Ishikawa (cell line): Measurements from ENCODE around the gene MTSS2.

ENCODE experiments used
- EGR1 ChIP-seq: IDR thresholded peaks from 2 replicates; pipeline ENCODE4 v1.6.1; 2012
- TAF1 ChIP-seq: IDR thresholded peaks from 2 replicates; pipeline ENCODE4 v1.6.1; 2012; ENCODE audit warnings: low read depth, mild to moderate bottlenecking
- TF ChIP-seq, protein P1 (sequence below): IDR thresholded peaks from 2 replicates; pipeline ENCODE4 v1.6.1; 2012

DNA sequence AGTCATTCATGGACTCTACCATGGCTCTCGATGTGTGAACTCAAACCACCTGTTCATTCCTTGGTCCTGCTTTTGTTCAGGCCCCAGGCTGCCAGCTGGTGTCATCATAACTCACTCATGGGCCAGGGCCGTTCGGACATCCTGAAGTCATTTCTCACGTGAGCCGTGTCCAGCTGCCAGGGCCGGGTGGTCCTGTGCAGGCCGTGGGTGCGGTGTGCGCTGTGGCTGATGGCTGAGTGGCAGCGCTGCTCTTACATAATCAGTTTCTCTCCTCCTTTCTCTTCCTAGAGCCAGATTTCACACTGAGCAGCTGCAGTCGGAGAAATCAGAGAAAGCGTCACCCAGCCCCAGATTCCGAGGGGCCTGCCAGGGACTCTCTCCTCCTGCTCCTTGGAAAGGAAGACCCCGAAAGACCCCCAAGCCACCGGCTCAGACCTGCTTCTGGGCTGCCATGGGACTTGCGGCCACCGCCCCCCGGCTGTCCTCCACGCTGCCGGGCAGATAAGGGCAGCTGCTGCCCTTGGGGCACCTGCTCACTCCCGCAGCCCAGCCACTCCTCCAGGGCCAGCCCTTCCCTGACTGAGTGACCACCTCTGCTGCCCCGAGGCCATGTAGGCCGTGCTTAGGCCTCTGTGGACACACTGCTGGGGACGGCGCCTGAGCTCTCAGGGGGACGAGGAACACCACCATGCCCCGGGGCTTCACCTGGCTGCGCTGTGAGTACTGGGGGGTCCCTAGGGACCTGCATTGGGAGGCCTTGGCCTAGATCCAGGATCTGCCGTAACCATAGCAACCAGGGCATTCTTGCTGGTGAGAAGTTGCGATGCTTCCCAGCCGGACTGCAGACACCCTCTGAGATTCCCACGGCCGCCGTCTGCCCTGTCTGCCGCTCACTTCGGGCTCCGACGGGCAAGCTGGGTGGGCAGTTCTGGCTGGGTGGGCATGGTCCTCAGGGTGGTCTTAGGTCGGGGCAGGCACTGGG is 39.3 kb downstream of the MTSS2 start, which contains the start of gene IL34:
- TF ChIP-seq, protein P1, sequence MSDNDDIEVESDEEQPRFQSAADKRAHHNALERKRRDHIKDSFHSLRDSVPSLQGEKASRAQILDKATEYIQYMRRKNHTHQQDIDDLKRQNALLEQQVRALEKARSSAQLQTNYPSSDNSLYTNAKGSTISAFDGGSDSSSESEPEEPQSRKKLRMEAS, result no peak
- TF ChIP-seq EGR1 (no peak), TAF1 (no peak)
